Transverse colon (tissue), 3 donors: Measurements from ENCODE around the gene PRKCA.

ENCODE experiments used
- EP300 ChIP-seq: sonication (generic); formaldehyde crosslinking; IDR thresholded peaks from one replicate; pipeline ENCODE4 v1.6.1; 2017; ENCODE audit warnings: antibody characterized with exemption, low read depth
- POLR2A ChIP-seq: fragments of 450-650 bp; IDR thresholded peaks from one replicate; pipeline ENCODE4 v1.6.1; 2016; ENCODE audit warnings: antibody characterized with exemption, mild to moderate bottlenecking, moderate library complexity
- TF ChIP-seq, protein P1 (sequence below), 5 experiments: fragments of 200-600 bp in 3 of 5; fragments of 450-650 bp in 2 of 5; sonication (generic) in 3 of 5; IDR thresholded peaks; 1 replicate in 2 of 5; 2 replicates in 3 of 5; pipeline ENCODE4 v1.5.1; 2016 to 2017; ENCODE audit warnings: antibody characterized with exemption in 5 of 5, inconsistent platforms in 3 of 5, mild to moderate bottlenecking in 2 of 5, moderate library complexity in 1 of 5

GRCh38 chr17:66782851-66783250, 480.4 kb downstream of the PRKCA start:
- TF ChIP-seq, protein P1, sequence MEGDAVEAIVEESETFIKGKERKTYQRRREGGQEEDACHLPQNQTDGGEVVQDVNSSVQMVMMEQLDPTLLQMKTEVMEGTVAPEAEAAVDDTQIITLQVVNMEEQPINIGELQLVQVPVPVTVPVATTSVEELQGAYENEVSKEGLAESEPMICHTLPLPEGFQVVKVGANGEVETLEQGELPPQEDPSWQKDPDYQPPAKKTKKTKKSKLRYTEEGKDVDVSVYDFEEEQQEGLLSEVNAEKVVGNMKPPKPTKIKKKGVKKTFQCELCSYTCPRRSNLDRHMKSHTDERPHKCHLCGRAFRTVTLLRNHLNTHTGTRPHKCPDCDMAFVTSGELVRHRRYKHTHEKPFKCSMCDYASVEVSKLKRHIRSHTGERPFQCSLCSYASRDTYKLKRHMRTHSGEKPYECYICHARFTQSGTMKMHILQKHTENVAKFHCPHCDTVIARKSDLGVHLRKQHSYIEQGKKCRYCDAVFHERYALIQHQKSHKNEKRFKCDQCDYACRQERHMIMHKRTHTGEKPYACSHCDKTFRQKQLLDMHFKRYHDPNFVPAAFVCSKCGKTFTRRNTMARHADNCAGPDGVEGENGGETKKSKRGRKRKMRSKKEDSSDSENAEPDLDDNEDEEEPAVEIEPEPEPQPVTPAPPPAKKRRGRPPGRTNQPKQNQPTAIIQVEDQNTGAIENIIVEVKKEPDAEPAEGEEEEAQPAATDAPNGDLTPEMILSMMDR (IDR thresholded peaks at IDR 0.05): no peak
- TF ChIP-seq POLR2A: no peak
- TF ChIP-seq EP300: no peak
